LHCN-M2 (cell line): ENCODE measurements around the gene WDR20. TPM values are rescaled to one million over a fixed set of nuclear protein-coding genes. Genes with fewer than 3 reads are reported as not detected.
"Not testable (repeated sequence)": the region's sequence is repeated elsewhere in the genome, so short reads cannot be mapped to it uniquely, and the experiment has no call there.

ENCODE experiments used
- DNase-seq: peaks from one replicate; pipeline ENCODE4 v3.0.0-alpha.2; 2012; ENCODE audit warnings: low read depth
- total RNA-seq: library from RNA; depleted of rRNA; stranded (reverse); fragments of >200 nt; gene quantifications from 2 replicates; pipeline ENCODE4 v1.2.3, GENCODE V29; 2014

The WDR20 gene
- total RNA-seq, 1 experiment from 2014 or later = 21.1 TPM

DNA sequence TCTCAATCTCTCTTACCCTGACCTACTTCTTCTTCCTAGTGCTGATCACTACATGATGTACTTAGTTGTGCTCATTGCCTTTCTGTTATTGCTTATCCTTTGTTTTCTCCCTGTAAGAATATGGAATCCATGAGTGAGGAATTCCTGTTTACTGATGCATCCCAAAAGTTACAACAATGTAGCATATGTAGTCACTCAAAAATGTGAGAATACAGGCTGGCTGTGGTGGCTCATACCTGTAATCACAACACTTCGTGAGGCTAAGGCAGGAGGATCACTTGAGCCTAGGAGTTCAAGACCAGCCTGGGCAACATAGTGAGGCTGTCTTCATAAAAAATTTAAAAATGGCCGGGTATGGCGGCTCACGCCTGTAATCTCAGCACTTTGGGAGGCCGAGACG, 8.0 kb upstream of the WDR20 start:
- no peak for DNase-seq

GRCh38 chr14:102134021-102134420, 5.7 kb upstream of the WDR20 start:
- DNase-seq = not testable (repeated sequence)

GRCh38 chr14:102134719-102135118, 5.0 kb upstream of the WDR20 start:
- DNase-seq = not testable (repeated sequence)

GRCh38 chr14:102135456-102135855, 4.2 kb upstream of the WDR20 start:
- DNase-seq = not testable (repeated sequence)

DNA sequence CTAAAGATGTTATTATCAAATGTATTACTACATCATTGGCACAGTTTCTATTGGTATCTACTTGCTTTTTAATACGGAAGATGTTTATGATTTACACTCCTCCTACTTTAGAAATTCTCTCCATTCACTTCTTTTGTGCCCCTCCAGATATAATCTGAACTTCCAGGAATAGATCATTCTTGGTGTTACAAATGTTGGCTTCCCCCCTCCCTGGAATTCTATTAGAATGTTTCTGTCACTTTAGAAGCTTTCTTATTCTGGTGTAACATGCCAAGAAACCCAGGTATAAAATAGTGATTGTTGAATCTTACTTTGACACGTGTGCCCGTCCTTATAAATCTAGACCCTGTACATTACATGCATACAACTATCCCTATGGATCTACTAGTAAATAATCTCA, 1.2 kb upstream of the WDR20 start:
- no peak for DNase-seq

GRCh38 chr14:102138961-102139285, 774 bp upstream of the WDR20 start:
- DNase-seq = peak; percentile 20

DNA sequence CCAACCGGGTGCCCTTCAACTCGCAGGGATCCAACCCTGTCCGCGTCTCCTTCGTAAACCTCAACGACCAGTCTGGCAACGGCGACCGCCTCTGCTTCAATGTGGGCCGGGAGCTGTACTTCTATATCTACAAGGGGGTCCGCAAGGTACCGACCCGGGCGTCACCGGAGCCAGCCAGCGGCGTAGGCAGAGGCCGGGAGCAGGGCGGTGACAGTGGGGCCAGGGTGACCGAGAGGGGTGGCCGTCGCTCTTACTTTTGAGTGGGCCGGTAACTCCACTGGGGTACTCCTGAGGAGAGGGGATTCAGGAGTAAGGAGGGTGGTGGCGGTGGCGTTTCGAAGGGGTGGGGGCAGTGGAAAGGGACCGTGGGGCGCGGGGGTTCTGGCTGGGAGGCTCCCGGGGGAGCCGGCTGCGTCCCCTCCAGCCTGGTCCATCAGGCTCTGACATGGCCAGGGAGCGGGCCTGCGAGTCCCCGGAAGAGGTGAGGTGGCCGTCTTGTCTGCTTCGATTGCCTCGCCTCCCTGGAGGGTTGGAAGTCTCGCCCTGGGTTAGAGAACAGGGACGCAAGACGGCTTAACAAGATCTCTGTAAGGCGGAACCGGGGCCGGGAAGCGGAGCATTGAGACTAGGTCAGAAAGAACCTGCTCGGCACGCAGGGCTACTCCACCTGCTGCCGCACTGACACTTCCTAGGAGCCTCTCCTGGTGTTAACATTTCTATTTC, 491 bp downstream of the WDR20 start:
- peak; percentile 18 for DNase-seq

DNA sequence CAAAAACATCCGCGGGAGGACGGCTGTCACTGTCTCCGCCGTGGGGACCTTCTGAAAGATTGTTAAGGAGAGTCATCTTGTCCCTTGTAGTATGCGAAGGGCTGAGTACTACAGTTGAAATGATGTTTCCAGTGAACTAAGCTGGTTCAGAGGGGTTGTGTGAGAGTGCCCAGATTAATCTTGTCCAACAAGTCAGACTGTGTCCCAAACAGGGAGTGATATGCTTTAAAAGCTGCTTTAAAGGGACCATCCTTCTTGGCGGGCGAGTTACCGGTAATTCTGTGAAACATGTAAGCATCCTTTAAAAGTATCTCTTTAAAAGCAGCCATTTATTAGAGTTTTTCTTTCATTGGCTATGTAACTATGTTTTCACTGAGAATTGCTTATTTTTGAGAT, 1.1 kb downstream of the WDR20 start:
- peak; percentile 10 for DNase-seq

- DNase-seq = no peak
These were observed 2.1 kb downstream of the WDR20 start for GRCh38 chr14:102141797-102142196.

GRCh38 chr14:102144914-102145313, 5.2 kb downstream of the WDR20 start:
- DNase-seq = no peak

DNA sequence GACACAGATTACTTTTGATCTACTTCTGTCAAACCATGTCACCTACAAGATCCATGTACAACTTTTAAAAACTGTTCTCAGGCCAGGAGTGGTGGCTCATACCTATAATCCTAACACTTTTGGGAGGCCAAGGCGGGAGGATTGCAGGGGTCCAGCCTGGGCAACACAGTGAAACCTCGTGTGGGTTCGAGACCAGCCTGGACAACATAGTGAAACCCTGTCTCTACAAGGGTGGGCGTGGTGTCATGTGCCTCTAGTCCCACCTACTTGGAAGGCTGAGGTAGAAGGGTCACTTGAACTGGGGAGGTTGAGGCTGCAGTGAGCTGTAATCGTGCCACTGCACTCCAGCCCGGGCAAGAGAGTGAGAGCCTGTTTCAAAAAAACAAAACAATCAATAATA, 5.7 kb downstream of the WDR20 start:
- no peak for DNase-seq

DNA sequence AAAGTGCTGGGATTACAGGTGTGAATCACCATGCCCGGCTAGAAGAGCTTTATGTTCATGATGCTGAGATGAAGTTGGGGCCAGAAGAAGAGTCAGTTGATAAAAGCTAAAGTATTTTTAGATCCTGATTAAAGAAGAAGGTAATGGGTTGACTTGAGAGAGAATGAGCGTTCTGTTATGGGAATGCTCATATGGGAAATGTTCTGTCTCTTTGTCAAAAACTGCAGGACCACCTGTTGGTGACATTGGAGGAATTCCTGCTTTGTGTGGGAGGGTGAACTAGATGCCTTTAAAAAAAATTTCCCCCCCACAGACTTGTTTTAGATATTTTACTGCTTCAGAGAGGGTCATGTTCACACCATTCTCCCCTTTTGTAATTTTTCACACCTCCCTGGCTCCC, 6.7 kb downstream of the WDR20 start:
- DNase-seq = no peak

- no peak for DNase-seq
These were observed 10.4 kb downstream of the WDR20 start for GRCh38 chr14:102150083-102150482.

DNA sequence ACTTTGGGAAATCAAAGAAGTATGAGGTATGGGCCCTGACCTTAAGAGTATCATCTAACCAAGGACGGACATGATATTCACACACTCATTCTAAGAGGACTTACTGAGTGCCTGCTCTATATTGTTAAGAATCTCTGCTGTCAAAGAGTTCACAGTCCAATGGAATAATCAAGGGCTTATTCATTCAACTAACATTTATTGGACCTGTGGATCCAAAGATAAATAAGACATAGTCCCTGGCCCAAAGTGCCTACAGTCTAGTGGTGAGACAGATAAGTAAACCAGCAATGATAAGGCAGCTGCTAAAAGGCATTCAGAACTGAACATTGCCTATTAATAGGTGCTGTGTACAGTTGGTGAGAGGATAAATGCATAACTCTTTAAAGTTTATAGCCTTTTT, 11.0 kb downstream of the WDR20 start:
- no peak for DNase-seq

- DNase-seq = not testable (repeated sequence)
These were observed 11.7 kb downstream of the WDR20 start for GRCh38 chr14:102151411-102151810.

GRCh38 chr14:102154121-102154520, 14.4 kb downstream of the WDR20 start:
- DNase-seq = no peak

DNA sequence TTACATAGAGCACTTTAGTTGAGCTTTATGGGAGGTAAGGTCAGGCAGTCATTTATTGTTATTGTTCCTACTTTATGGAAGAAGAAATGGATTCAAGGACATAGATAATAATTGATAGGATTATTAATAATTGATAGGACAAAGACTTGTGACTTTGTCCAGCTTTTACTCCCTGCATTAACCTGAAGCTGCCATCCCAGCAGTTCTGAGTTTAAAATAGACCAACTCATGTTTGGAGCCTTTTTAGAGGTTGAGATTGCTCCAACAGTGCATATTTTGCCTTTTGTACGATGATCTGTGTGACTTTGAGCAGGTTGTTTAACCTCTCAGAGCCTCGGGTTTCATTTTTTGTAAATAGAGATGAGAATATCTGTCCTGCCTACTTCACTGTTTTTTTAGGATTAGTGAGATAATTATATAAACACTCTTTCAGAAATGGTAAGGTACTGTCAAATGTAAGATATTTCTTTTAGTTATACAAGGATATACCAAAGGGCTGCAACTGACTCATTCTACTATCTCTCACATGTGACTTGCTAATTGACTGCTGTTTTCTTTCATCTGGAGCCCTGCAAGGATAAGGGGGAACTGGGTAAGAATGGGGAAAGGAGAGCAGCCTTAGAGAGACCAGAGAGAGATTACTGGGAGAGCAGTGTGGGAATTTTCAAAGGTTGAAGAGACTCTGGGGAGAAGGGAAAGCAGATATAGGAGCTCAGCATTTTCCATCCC, 15.3 kb downstream of the WDR20 start:
- DNase-seq = peak; percentile 47

DNA sequence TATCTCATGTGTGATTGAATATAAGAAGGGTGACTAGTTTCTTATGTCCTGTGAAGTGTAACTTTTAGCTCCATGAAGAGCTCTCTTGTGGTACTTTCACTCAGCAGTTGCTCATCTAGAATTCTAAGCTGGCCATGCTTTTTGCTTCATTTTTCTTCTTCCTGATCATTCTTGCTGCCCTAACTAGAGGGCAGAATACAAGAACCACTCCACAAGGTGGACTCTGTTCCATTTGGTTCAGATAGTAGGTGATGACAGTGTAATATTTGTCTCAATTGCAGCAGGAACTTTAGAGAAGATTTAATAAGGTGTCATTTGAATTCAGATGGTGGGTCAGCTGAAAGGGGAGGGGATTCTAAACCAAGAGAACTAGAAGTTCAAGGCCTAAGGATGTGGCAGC, 17.6 kb downstream of the WDR20 start:
- DNase-seq = no peak

- no peak for DNase-seq
These were observed 19.1 kb downstream of the WDR20 start for GRCh38 chr14:102158797-102159196.

GRCh38 chr14:102159841-102160240, 20.1 kb downstream of the WDR20 start:
- no peak for DNase-seq

DNA sequence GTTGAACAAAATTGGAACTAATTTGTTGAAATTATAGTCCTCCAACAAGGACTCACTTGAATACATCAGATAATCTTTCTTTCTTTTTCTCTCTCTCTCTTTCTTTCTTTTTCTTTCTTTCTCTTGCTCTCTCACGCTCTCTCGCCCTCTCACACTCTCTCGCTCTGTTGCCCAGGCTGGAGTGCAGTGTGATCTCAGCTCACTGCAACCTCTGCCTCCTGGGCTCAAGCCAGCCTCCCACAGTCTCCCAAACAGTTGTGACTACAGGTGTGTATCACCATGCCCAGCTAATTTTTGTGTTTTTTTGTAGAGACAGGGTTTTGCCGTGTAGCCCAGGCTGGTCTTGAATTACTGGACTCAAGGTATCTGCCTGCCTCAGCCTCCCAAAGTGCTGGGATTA, 22.8 kb downstream of the WDR20 start:
- no peak for DNase-seq

GRCh38 chr14:102164241-102164641, 24.5 kb downstream of the WDR20 start:
- DNase-seq = peak; percentile 49

- no peak for DNase-seq
These were observed 25.3 kb downstream of the WDR20 start for GRCh38 chr14:102164965-102165364.
